Trophoblast cell (in vitro differentiated cells and primary cell): ENCODE data around the gene ARF3.

ENCODE experiments used
- DNase-seq, 2 donors: peaks; one replicate each; pipeline ENCODE4 v3.0.0-alpha.2; 2016
- H2AFZ ChIP-seq: 2 replicates; pipeline ENCODE4 v1.6.1; 2013; ENCODE audit warnings: low read length, moderate library complexity, mild to moderate bottlenecking; ENCODE audit not compliant: insufficient read depth, poor library complexity
- H2AK5ac ChIP-seq: 2 replicates; pipeline ENCODE4 v1.6.1; 2013; ENCODE audit warnings: mild to moderate bottlenecking, low read length
- H2BK120ac ChIP-seq: 2 replicates; pipeline ENCODE4 v1.6.1; 2013; ENCODE audit warnings: low read length, mild to moderate bottlenecking, moderate library complexity; ENCODE audit not compliant: insufficient read depth, poor library complexity
- H2BK12ac ChIP-seq: 2 replicates; pipeline ENCODE4 v1.6.1; 2013; ENCODE audit warnings: mild to moderate bottlenecking, low read length, moderate library complexity
- H2BK5ac ChIP-seq: 2 replicates; pipeline ENCODE4 v1.6.1; 2013; ENCODE audit warnings: low read length, low read depth, moderate library complexity, mild to moderate bottlenecking; ENCODE audit not compliant: poor library complexity
- H3K14ac ChIP-seq: 2 replicates; pipeline ENCODE4 v1.6.1; 2013; ENCODE audit warnings: mild to moderate bottlenecking, low read length
- H3K18ac ChIP-seq: 2 replicates; pipeline ENCODE4 v1.6.1; 2013; ENCODE audit warnings: mild to moderate bottlenecking, low read length
- H3K23ac ChIP-seq: 2 replicates; pipeline ENCODE4 v1.6.1; 2013; ENCODE audit warnings: low read length
- H3K27ac ChIP-seq: 2 replicates; pipeline ENCODE4 v1.5.1; 2013; ENCODE audit warnings: low read depth, mild to moderate bottlenecking, inconsistent platforms, low read length, moderate library complexity
- H3K27me3 ChIP-seq: 2 replicates; pipeline ENCODE4 v1.6.1; 2013; ENCODE audit warnings: inconsistent platforms, mild to moderate bottlenecking, low read length, moderate library complexity; ENCODE audit not compliant: insufficient read depth
- H3K36me3 ChIP-seq, 2 experiments: 1 replicate in 1 of 2; 2 replicates in 1 of 2; pipeline ENCODE4 v1.6.1; 2013; ENCODE audit warnings: low read length in 2 of 2, mild to moderate bottlenecking in 2 of 2, moderate library complexity in 1 of 2; ENCODE audit not compliant: insufficient read depth in 2 of 2, control insufficient read depth in 1 of 2
- H3K4ac ChIP-seq: 2 replicates; pipeline ENCODE4 v1.6.1; 2013; ENCODE audit warnings: low read depth, mild to moderate bottlenecking, low read length, moderate library complexity
- H3K4me1 ChIP-seq, 2 experiments: 1 replicate in 1 of 2; 2 replicates in 1 of 2; pipeline ENCODE4 v1.6.1; 2013; ENCODE audit warnings: low read length in 2 of 2, mild to moderate bottlenecking in 2 of 2, moderate library complexity in 1 of 2; ENCODE audit not compliant: insufficient read depth in 2 of 2, control insufficient read depth in 1 of 2
- H3K4me2 ChIP-seq: 2 replicates; pipeline ENCODE4 v1.6.1; 2013; ENCODE audit warnings: inconsistent platforms, mild to moderate bottlenecking, low read length, moderate library complexity
- H3K4me3 ChIP-seq: 2 replicates; pipeline ENCODE4 v1.5.1; 2013; ENCODE audit warnings: mild to moderate bottlenecking, low read depth, low read length, inconsistent platforms
- H3K79me1 ChIP-seq: one replicate; pipeline ENCODE4 v1.6.1; 2013; ENCODE audit warnings: low read length
- H3K79me2 ChIP-seq: 2 replicates; pipeline ENCODE4 v1.6.1; 2013; ENCODE audit warnings: low read length, mild to moderate bottlenecking; ENCODE audit not compliant: control insufficient read depth, insufficient read depth, poor library complexity
- H3K9ac ChIP-seq: 2 replicates; pipeline ENCODE4 v1.6.1; 2013; ENCODE audit warnings: mild to moderate bottlenecking, low read length
- H3K9me3 ChIP-seq: 2 replicates; pipeline ENCODE4 v1.6.1; 2013; ENCODE audit warnings: low read depth, mild to moderate bottlenecking, control low read depth, inconsistent platforms, low read length; ENCODE audit not compliant: insufficient read depth
- H4K12ac ChIP-seq: 2 replicates; pipeline ENCODE4 v1.6.1; 2013; ENCODE audit warnings: low read depth, mild to moderate bottlenecking, low read length, moderate library complexity
- H4K8ac ChIP-seq: 2 replicates; pipeline ENCODE4 v1.6.1; 2013; ENCODE audit warnings: low read depth, mild to moderate bottlenecking, low read length, moderate library complexity
- H4K91ac ChIP-seq: one replicate; pipeline ENCODE4 v1.6.1; 2013; ENCODE audit warnings: low read depth, mild to moderate bottlenecking, low read length, moderate library complexity
- WGBS: extraction: QIAGEN DNeasy Blood & Tissue Kit; methylation state at CpG from one replicate; pipeline ENCODE4 v1.1.7; 2013; ENCODE audit warnings: missing lambda C conversion rate; ENCODE audit not compliant: insufficient read length, insufficient coverage; ENCODE audit errors: extremely low coverage; 5-methylcytosine and 5-hydroxymethylcytosine counted together

ARF3 gene

DNA sequence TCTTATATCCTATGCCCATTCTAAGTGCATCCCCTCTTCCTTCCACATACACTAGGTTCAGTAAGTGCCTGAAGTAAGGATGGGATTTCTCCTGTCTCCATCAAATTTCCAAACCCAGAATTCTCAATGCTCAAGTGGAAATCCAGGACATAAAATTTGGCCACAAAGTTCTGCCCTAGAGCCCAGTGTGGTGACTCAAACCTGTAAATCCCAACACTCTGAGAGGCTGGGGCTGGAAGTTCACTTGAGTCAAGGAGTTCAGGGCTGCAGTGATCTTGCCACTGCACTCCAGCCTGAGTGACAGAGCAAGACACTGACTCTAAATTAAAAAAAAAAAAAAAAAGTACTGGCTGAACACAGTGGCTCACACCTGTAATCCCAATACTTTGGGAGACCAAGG lies 4.5 kb upstream of the ARF3 start:
- H3K4me1 ChIP-seq, result peaks cover 3% of the 10 kb centered on the region in 2 experiments
- H4K8ac ChIP-seq, result no peak overlapping the region
- no peak overlapping the region for H3K4ac ChIP-seq
- no peak overlapping the region for H2BK5ac ChIP-seq
- no peak overlapping the region for H2AK5ac ChIP-seq
- H3K79me2 ChIP-seq, result peaks cover 4% of the 10 kb centered on the region
- DNase-seq, result no peak
- H3K79me1 ChIP-seq, result peaks cover 6% of the 10 kb centered on the region
- H3K23ac ChIP-seq, result no peak overlapping the region
- H2BK12ac ChIP-seq, result no peak overlapping the region
- no peaks in the 10 kb centered on the region for H3K27me3 ChIP-seq
- H3K9ac ChIP-seq, result no peak overlapping the region
- no peak overlapping the region for H3K18ac ChIP-seq
- H3K36me3 ChIP-seq, result no peaks in the 10 kb centered on the region
- no peak overlapping the region for H2BK120ac ChIP-seq
- no peak overlapping the region for H4K12ac ChIP-seq
- no peaks in the 10 kb centered on the region for H3K9me3 ChIP-seq
- no peak overlapping the region for H3K4me3 ChIP-seq
- H3K27ac ChIP-seq, result no peak overlapping the region
- H2AFZ ChIP-seq, result no peak overlapping the region
- H4K91ac ChIP-seq, result no peak overlapping the region
- no peak overlapping the region for H3K14ac ChIP-seq
- H3K4me2 ChIP-seq, result no peak overlapping the region

GRCh38 chr12:48961331-48961730 lies 4.0 kb upstream of the ARF3 start:
- DNase-seq, result no peak
- Histone ChIP-seq H2BK120ac (no peak overlapping the region), H3K79me2 (peaks cover 7% of the 10 kb centered on the region), H3K4me2 (no peak overlapping the region), H4K8ac (no peak overlapping the region), H4K12ac (no peak overlapping the region), H2AK5ac (no peak overlapping the region), H3K27me3 (no peaks in the 10 kb centered on the region), H3K9me3 (no peaks in the 10 kb centered on the region), H3K4me1 (peaks cover 3% of the 10 kb centered on the region in 2 experiments), H3K4ac (no peak overlapping the region), H3K79me1 (peaks cover 9% of the 10 kb centered on the region), H3K4me3 (no peak overlapping the region), H3K14ac (no peak overlapping the region), H3K18ac (no peak overlapping the region), H3K36me3 (no peaks in the 10 kb centered on the region), H4K91ac (no peak overlapping the region), H2BK5ac (no peak overlapping the region), H3K27ac (no peak overlapping the region), H2AFZ (no peak overlapping the region), H3K23ac (no peak overlapping the region), H3K9ac (peak overlapping the region; percentile 42), H2BK12ac (no peak overlapping the region)
- no CpG with 5 or more reads among the region's 4 CpGs for WGBS

DNA sequence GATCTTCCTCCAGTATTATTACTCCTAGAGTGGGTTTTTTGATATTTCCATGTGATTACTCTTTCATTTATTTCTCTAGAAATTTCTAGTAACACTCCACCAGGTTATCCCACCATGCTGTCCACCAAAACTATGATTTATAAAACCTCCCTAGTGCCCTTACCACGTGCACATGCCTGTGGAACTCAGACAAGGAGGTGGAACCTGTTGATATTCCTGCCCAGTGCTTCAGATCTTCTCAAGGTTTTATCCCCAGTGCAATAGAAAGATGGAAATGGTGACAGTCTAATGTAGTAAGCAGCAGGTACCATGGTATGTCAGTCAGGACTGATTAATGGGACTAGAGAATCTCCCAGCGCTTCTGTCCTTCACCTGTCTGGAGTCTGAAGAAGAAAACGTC lies 3.5 kb upstream of the ARF3 start:
- Histone ChIP-seq H3K9me3 (no peaks in the 10 kb centered on the region), H3K4ac (no peak overlapping the region), H4K12ac (no peak overlapping the region), H3K23ac (no peak overlapping the region), H2BK120ac (no peak overlapping the region), H2AK5ac (no peak overlapping the region), H2BK12ac (no peak overlapping the region), H3K4me1 (peaks cover 4 to 7% of the 10 kb centered on the region in 2 experiments), H2BK5ac (no peak overlapping the region), H4K91ac (no peak overlapping the region), H3K4me3 (no peak overlapping the region), H3K18ac (no peak overlapping the region), H3K79me2 (peaks cover 10% of the 10 kb centered on the region), H3K79me1 (peaks cover 9% of the 10 kb centered on the region), H3K9ac (no peak overlapping the region), H3K36me3 (no peaks in the 10 kb centered on the region), H3K4me2 (no peak overlapping the region), H3K27ac (no peak overlapping the region), H4K8ac (no peak overlapping the region), H2AFZ (no peak overlapping the region), H3K27me3 (no peaks in the 10 kb centered on the region), H3K14ac (no peak overlapping the region)
- no peak for DNase-seq
- no CpG with 5 or more reads among the region's 3 CpGs for WGBS

DNA sequence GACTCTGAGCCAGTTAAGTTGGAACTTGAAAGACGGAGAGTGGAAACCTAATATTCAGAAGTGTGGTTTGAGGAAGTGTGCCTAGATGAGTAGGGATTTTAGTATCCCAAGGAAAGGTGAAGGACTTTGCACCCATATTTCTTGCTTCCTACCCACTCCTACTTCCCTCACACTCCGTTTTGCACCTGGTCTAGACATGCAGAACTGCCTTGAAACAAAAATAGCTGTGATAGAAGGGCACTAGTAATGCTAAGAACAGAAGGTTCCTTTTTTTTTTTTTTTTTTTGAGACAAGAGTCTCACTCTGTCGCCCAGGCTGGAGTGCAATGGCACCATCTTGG lies 732 bp upstream of the ARF3 start:
- no peak for DNase-seq
- Histone ChIP-seq H2BK12ac (no peak overlapping the region), H2BK5ac (no peak overlapping the region), H3K36me3 (peaks cover 2 to 7% of the 10 kb centered on the region in 2 experiments), H4K91ac (no peak overlapping the region), H3K4me2 (peak overlapping the region; percentile 98), H3K9me3 (no peaks in the 10 kb centered on the region), H4K12ac (no peak overlapping the region), H3K9ac (no peak overlapping the region), H3K23ac (no peak overlapping the region), H3K14ac (no peak overlapping the region), H2BK120ac (no peak overlapping the region), H3K4me1 (peaks cover 5 to 8% of the 10 kb centered on the region in 2 experiments), H3K4ac (no peak overlapping the region), H2AK5ac (no peak overlapping the region), H3K4me3 (no peak overlapping the region), H3K27me3 (no peaks in the 10 kb centered on the region), H4K8ac (peak overlapping the region; percentile 93), H3K79me2 (peaks cover 14% of the 10 kb centered on the region), H3K79me1 (peaks cover 9% of the 10 kb centered on the region), H2AFZ (no peak overlapping the region), H3K27ac (no peak overlapping the region), H3K18ac (no peak overlapping the region)
- no CpG with 5 or more reads among the region's 3 CpGs for WGBS
